HG03097 (cell line): ENCODE results near the gene CHRNA7.
"Not testable (repeated sequence)": the region's sequence is repeated elsewhere in the genome, so short reads cannot be mapped to it uniquely, and the experiment has no call there.

Source experiments
- ATAC-seq: cut with Tn5 transposase; IDR thresholded peaks from one replicate; pipeline ENCODE4 v1.9.1; 2021; ENCODE audit not compliant: unreplicated experiment, low FRiP score

The CHRNA7 gene

GRCh38 chr15:32165775-32166174 is 135.5 kb downstream of the CHRNA7 start:
- ATAC-seq, result not testable (repeated sequence)

- not testable (repeated sequence) for ATAC-seq
These were observed 136.0 kb downstream of the CHRNA7 start for GRCh38 chr15:32166270-32166669.

- ATAC-seq, result not testable (repeated sequence)
These were observed 137.6 kb downstream of the CHRNA7 start for GRCh38 chr15:32167913-32168312.

- ATAC-seq, result not testable (repeated sequence)
These were observed 150.3 kb downstream of the CHRNA7 start for GRCh38 chr15:32180579-32180978.

- not testable (repeated sequence) for ATAC-seq
These were observed 163.5 kb downstream of the CHRNA7 start for GRCh38 chr15:32193780-32194179.

- not testable (repeated sequence) for ATAC-seq
These were observed 165.9 kb downstream of the CHRNA7 start for GRCh38 chr15:32196206-32196605.

- not testable (repeated sequence) for ATAC-seq
These were observed 168.6 kb downstream of the CHRNA7 start for GRCh38 chr15:32198938-32199337.

GRCh38 chr15:32209081-32209480 is 178.8 kb downstream of the CHRNA7 start:
- ATAC-seq, result not testable (repeated sequence)

GRCh38 chr15:32218666-32219065 is 188.4 kb downstream of the CHRNA7 start:
- no peak for ATAC-seq
